AG04450 (cell line): ENCODE data around the gene PTPRJ. TPM values are rescaled to one million over a fixed set of nuclear protein-coding genes. Genes with fewer than 3 reads are reported as not detected.
A peak's percentile ranks its signal among the peaks of the same experiment; 100 is the strongest.

Source experiments
- CTCF ChIA-PET: fragments of 300-600, 350-600 bp; formaldehyde crosslinking; extraction: SDS; loops from one replicate; lab custom pipeline; 2022; ENCODE audit warnings: antibody characterized with exemption, inconsistent platforms; lab: Charles Lee
- POLR2A ChIA-PET: fragments of 350-600 bp; formaldehyde crosslinking; extraction: SDS; loops from one replicate; lab custom pipeline; 2021; ENCODE audit warnings: antibody characterized with exemption, inconsistent platforms; lab: Yijun Ruan, JAX
- DNase-seq: peaks from one replicate; pipeline ENCODE4 v3.0.0-alpha.2; 2011; ENCODE audit warnings: low read depth, low spot score
- H3K27ac ChIP-seq: one replicate; pipeline ENCODE4 v1.5.1; 2012; ENCODE audit warnings: low read depth, low read length, control low read depth
- H3K27me3 ChIP-seq: one replicate; pipeline ENCODE4 v1.6.0; 2012; ENCODE audit warnings: low read length; ENCODE audit not compliant: control insufficient read depth, insufficient read depth
- H3K4me3 ChIP-seq: 2 replicates; pipeline ENCODE4 v1.5.1; 2011; ENCODE audit warnings: mild to moderate bottlenecking, low read depth, low read length, control low read depth
- H3K9me3 ChIP-seq: 2 replicates; pipeline ENCODE4 v1.5.1; 2012; ENCODE audit warnings: low read length; ENCODE audit not compliant: control insufficient read depth, insufficient read depth
- CTCF ChIP-seq: IDR thresholded peaks from 2 replicates; pipeline ENCODE4 v1.5.1; 2011; ENCODE audit warnings: low read depth, low read length, control low read depth, inconsistent platforms
- polyA plus RNA-seq: library from polyadenylated mRNA; depleted of rRNA; stranded (reverse); fragments of >200 nt; gene quantifications from 2 replicates; pipeline ENCODE4 v1.2.3, GENCODE V29; 2011

The PTPRJ gene
- polyA plus RNA-seq, 1 experiment: 5.2 TPM

GRCh38 chr11:47989779-47990178, 9.4 kb downstream of the PTPRJ start:
- TF ChIP-seq CTCF: no peak
- ChIA-PET POLR2A (no interaction called here), CTCF (no interaction called here)
- H3K27me3 ChIP-seq: no peaks in the 10 kb centered on the region
- H3K4me3 ChIP-seq: no peak overlapping the region
- H3K9me3 ChIP-seq: no peaks in the 10 kb centered on the region
- DNase-seq: no peak
- no peak overlapping the region for H3K27ac ChIP-seq

GRCh38 chr11:47991266-47991830, 11.0 kb downstream of the PTPRJ start:
- Histone ChIP-seq H3K27ac (no peak overlapping the region), H3K9me3 (no peaks in the 10 kb centered on the region), H3K27me3 (no peaks in the 10 kb centered on the region), H3K4me3 (no peak overlapping the region)
- CTCF ChIA-PET: no interaction called here
- no peak for TF ChIP-seq CTCF
- POLR2A ChIA-PET: no interaction called here
- DNase-seq: no peak

- Histone ChIP-seq H3K27ac (no peak overlapping the region), H3K9me3 (no peaks in the 10 kb centered on the region), H3K4me3 (no peak overlapping the region), H3K27me3 (no peaks in the 10 kb centered on the region)
- POLR2A ChIA-PET: no interaction called here
- CTCF ChIA-PET: no interaction called here
- DNase-seq: no peak
- no peak for TF ChIP-seq CTCF
These were observed 11.5 kb downstream of the PTPRJ start for GRCh38 chr11:47991894-47992293.

GRCh38 chr11:47992959-47993820, 12.8 kb downstream of the PTPRJ start:
- ChIA-PET POLR2A (interaction anchor here (0.6 to 0.9 kb wide), 3 partner anchors 10 to 77 kb away, joined by 3 to 6 read pairs (median 3); no protein-coding TSS in a partner anchor), CTCF (interaction anchor here (1.0 kb wide), 3 partner anchors 58 to 117 kb away, joined by 3 to 5 read pairs (median 3); no protein-coding TSS in a partner anchor)
- H3K4me3 ChIP-seq: no peak overlapping the region
- peak overlapping the region; percentile 11 for H3K27ac ChIP-seq
- DNase-seq: no peak
- no peak for TF ChIP-seq CTCF
- no peaks in the 10 kb centered on the region for H3K9me3 ChIP-seq
- H3K27me3 ChIP-seq: no peaks in the 10 kb centered on the region

- no peaks in the 10 kb centered on the region for H3K9me3 ChIP-seq
- H3K4me3 ChIP-seq: no peak overlapping the region
- no peak for TF ChIP-seq CTCF
- H3K27me3 ChIP-seq: no peaks in the 10 kb centered on the region
- ChIA-PET CTCF (interaction anchor here (1.0 kb wide), 1 partner anchor 60 kb away, joined by 3 read pairs; no protein-coding TSS in a partner anchor), POLR2A (no interaction called here)
- no peak overlapping the region for H3K27ac ChIP-seq
- no peak for DNase-seq
These were observed 14.1 kb downstream of the PTPRJ start for GRCh38 chr11:47994417-47994816.
